Left renal cortex interstitium (tissue), 4 donors: ENCODE results near the gene SLC8A2. TPM values are rescaled to one million over a fixed set of nuclear protein-coding genes. Genes with fewer than 3 reads are reported as not detected.

Experiments
- DNase-seq, 4 donors: peaks; one replicate each; pipeline ENCODE4 v3.0.0-alpha.2; 2013; ENCODE audit warnings: low read depth in 4 of 4, low spot score in 2 of 4, missing footprints in 1 of 4
- polyA plus RNA-seq, 4 donors: library from polyadenylated mRNA; unstranded; fragments of 120-200 nt; gene quantifications; one replicate each; pipeline ENCODE4 v1.2.1, GENCODE V29; 2013; ENCODE audit not compliant: insufficient read length in 4 of 4

SLC8A2 gene, protein sequence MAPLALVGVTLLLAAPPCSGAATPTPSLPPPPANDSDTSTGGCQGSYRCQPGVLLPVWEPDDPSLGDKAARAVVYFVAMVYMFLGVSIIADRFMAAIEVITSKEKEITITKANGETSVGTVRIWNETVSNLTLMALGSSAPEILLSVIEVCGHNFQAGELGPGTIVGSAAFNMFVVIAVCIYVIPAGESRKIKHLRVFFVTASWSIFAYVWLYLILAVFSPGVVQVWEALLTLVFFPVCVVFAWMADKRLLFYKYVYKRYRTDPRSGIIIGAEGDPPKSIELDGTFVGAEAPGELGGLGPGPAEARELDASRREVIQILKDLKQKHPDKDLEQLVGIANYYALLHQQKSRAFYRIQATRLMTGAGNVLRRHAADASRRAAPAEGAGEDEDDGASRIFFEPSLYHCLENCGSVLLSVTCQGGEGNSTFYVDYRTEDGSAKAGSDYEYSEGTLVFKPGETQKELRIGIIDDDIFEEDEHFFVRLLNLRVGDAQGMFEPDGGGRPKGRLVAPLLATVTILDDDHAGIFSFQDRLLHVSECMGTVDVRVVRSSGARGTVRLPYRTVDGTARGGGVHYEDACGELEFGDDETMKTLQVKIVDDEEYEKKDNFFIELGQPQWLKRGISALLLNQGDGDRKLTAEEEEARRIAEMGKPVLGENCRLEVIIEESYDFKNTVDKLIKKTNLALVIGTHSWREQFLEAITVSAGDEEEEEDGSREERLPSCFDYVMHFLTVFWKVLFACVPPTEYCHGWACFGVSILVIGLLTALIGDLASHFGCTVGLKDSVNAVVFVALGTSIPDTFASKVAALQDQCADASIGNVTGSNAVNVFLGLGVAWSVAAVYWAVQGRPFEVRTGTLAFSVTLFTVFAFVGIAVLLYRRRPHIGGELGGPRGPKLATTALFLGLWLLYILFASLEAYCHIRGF
- under 1 TPM; 0.17 to 0.44 (median 0.31) TPM for polyA plus RNA-seq

DNA sequence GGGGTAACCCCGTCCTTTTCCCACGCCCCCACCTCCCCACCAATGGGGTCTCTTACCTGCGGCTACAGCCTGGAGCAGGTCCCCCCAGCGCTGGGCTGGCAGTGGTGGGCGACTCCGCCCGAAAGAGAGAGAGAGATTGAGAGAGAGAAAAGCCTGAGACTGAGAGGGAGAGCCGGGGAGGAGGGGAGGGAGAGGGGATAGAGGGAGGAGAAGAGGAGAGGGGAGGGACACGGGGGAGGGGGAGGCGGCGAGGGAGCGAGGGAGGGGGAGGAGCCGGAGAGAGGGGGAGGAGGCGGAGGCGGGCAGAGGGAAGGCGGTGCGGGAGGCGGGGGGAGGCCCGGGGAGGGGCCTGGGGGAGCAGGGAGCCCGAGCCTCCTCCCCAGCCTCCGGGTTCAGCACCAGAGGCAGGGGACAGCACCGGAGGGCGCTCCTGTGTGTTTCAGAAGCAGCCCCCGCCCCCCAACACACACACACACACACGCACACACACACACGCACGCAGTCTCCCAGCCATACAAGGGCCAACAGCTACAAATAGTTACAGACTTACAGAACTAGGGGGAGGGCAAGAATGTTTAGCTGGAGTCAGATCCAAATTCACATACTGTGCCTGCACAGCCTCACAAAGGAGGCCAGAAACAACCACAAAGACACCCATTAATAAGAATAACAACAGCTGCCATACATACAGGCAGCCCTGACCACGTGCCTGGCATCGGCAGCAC, at the start of gene SLC8A2:
Gene SLC8A2, minus strand, starts transcription at position 161 of the 725 bp plus-strand sequence. CDS start 5,490 bp downstream, outside the sequence.
- peak; percentile 66 to 87 (median 76) for DNase-seq

DNA sequence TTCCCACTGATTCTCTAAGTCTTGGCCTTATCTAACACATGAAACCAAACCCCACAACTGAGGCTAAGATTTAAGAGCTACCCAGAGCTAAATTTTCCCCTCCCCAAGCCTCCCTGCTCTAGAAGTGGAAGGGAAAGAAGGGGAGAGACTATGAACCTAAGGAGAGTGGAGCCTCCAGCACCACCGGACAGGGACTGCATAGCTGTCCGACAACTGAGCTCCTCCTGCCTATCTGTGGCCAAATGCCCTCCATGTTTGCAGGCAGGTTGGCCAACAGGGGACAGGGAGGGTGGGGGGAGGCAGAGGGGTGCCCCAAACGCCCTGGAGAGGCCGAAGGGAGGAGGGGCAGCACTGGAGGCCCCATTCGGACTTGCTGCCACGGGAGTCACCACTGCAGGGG, 49.1 kb upstream of the SLC8A2 start:
- DNase-seq = no peak

DNA sequence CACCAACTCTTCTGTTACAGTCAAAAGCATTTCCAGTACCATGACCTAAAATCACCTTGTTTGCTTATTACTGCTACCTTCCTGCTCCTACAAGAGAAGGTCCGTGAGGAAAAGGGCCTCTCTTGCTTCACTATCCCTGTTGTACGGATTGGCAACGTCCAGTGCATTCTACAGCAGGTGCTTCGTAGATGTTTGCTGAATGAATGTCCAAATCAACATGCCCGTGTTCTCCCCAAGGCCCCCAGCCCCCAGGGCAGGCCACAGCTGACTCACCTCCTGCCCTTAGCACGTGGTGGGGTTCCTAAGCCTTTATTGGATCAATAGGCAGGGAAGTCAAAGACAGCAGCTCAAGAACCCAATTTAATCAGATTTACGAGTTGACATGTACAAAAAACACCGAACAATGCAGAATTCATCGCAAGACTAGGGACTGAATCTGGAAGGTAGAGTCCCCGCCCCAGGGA, 48.7 kb upstream of the SLC8A2 start:
- no peak for DNase-seq

- DNase-seq = no peak
Observed at GRCh38 chr19:47518854-47519253, 47.2 kb upstream of the SLC8A2 start.

DNA sequence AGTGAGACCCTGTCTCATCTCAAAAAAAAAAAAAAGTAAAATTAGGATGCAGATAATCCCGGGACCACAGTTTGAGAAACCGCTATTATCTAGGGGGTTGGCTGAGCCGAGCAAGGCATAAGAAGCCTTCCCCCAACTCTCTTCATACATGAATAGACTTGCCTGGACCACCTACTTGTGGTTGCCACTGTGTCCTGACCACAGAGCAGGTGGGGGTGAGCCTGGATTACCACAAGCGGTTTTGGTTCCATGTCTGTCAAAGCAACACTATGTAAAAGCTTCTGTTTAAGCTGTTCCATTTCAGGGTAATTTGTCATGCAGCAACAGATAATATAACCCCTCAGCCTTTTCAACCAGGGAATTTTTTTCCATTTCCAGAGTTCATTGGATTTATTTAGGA, 46.4 kb upstream of the SLC8A2 start:
- no peak for DNase-seq

- peak; percentile 97 to 100 (median 99) for DNase-seq
Observed at GRCh38 chr19:47514869-47515588, 43.3 kb upstream of the SLC8A2 start, which contains the start of gene NAPA. Gene NAPA (minus strand): TSS chr19:47515063. CDS start chr19:47514940, 123 bp downstream.

- no peak for DNase-seq
Observed at GRCh38 chr19:47514151-47514868, 42.6 kb upstream of the SLC8A2 start.

- no peak for DNase-seq
Observed at GRCh38 chr19:47512948-47513319, 41.2 kb upstream of the SLC8A2 start.

DNA sequence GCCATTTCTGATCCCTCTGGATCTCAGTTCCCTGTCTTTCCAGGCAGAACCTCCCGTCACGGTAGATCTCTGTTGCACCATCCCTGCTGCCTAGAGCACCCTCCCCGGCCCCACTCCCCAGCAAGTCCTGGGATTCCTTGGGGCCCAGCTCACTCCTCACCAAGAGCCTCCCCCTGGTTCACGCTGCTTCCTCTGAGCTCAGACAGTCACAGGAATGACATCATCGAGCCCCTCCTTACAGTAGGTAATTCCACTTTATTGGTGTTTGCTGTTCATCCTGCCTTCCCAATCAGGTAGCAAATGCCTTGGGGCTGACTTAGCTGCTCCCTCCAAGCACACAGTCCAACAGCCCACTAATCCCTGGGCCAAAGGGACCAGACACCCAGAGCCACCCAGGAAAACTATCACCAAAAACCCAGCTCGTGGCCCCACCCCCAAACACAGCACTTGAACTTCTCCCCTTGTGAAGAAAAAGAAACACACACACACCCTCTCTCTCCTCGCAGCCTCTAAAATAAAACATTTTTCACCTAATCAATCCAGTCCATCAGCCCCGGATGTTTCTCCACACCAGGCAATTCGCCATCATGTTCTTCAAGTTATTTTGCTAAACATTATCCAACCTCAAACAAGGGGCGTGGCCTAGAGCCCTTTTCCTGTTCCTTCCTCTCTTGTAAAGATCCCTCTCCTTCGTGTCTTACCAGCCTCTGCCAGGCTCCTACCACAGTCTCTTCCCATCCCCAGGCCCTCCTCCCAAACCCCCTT, 40.7 kb upstream of the SLC8A2 start:
- no peak for DNase-seq

- DNase-seq = no peak
Observed at GRCh38 chr19:47511681-47512080, 40.0 kb upstream of the SLC8A2 start.

DNA sequence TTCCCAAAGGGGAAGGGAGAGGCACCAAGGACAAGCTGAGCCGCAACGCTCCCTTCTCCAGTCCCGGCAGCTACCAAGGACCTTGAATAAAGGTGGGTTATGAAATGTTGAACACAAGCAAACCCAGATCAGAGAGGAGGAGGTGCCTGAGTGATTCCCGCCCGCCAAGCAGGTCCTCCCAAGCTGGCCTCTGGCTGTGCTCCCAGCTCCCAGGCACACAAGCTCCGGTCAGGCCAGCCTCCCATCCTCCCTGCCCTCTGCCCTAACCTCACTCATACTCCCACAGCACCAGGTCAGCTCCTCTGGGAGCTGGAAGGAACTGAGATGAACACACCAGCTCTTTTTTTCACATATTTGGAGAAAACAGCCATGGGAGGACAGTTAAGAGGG, 39.4 kb upstream of the SLC8A2 start:
- DNase-seq = no peak

- no peak for DNase-seq
Observed at GRCh38 chr19:47510516-47511127, 38.9 kb upstream of the SLC8A2 start.

DNA sequence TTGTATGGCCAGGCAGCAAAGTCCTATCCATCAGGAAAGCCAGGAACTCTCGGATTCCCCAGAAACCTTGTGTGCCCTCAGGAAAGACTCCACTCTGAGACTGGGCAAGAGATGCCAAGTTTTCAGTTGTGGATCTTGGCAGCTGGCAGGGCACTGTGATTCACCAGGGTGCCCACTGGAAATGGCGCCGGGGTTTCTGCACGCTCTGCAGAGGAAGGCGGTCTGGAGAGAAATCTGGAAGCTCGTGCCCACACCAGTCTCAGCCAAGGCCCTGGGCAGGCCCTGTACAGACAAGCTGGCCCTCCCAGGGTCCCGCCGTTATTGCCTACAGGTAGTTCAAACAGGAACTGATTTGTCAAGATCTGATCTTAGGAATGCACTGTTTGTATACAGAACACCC, 38.3 kb upstream of the SLC8A2 start:
- DNase-seq = no peak

GRCh38 chr19:47509170-47509847, 37.6 kb upstream of the SLC8A2 start:
- no peak for DNase-seq

- no peak for DNase-seq
Observed at GRCh38 chr19:47508721-47509120, 37.0 kb upstream of the SLC8A2 start.

GRCh38 chr19:47507924-47508553, 36.3 kb upstream of the SLC8A2 start:
- DNase-seq = no peak

GRCh38 chr19:47507012-47507411, 35.3 kb upstream of the SLC8A2 start:
- no peak for DNase-seq
